ENCODE data around the gene GPRC5D.

DNA sequence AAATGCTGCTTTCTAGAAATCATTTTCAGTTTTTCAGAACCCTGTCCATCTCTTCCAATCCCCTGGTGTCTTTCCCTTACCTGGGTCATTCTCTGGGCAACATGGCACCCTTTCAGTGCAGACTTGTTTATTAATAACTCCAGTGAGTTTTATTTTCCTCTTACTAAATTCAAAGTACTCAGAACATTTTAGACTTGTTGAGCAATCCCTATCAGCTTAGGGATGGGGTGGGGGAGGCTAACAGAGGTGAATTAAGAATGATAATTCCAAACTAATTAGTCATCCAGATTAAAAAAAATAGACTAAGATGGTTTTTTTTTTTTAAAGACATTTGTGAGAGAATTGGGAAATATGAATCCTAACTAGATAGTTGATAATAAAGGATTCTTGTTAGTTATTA lies 49.9 kb downstream of the GPRC5D start:
- TF ChIP-seq POLR2AphosphoS5 (IDR thresholded peaks at IDR 0.05; ENCODE audit: low read depth, low read length) (no peak), POLR2A (IDR thresholded peaks at IDR 0.05; ENCODE audit: low read depth, low read length) (no peak), PAX5 (IDR thresholded peaks at IDR 0.05; ENCODE audit: insufficient read depth, low read length, severe bottlenecking) (no peak), TAF1 (IDR thresholded peaks at IDR 0.05; ENCODE audit: low read depth, low read length) (no peak), POU2F2 (IDR thresholded peaks at IDR 0.05; ENCODE audit: low read depth, low read length) (no peak), SPI1 (IDR thresholded peaks at IDR 0.05; ENCODE audit: low read depth, low read length) (no peak)

All from GM12891 (cell line).